Measurements from ENCODE around the gene MTCH1. TPM values are rescaled to one million over a fixed set of nuclear protein-coding genes. Genes with fewer than 3 reads are reported as not detected.

MTCH1 gene
- total RNA-seq, 2 experiments from 2014 or later: 131 TPM

DNA sequence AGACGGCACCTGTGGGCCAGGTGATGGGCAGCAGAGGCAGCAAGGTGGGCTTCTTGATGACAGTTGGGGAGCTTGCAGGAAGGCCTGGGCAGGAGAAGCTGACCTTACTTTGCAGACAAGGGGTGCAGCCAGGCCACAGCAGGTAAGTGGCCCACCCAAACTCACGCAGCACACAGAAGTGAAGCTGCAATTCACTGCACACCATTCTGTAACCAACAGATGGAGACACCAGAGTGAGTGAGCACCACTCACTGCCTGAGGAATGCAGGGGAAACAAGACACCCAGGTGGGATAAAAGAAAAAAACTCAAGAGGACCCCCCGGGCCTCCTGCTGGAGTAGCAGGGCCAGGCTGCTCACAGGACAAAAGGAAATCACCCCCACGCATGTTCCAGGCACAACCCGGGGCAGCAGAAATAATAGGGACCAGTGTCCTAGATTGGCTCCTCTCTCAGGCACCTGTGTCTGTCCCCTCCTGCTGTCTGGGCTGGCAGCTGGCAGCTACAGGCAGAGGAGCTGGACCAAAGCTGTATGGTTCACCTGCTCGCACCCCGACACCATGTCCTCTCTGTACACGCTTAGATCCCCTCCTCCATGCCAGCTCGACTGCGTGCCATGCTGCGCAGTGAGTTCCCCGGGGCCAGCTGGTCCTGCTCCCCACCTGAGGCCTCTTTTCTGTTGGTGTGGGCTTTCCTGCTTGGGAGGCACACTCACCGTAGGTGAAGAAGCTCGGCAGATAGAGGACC, 4.9 kb downstream of the MTCH1 start:
- Mint-ChIP-seq H3K4me3 (no peak overlapping the region), H3K36me3 (ENCODE audit: low read depth) (peaks cover 52% of the 10 kb centered on the region), H3K27ac (peak overlapping the region; percentile 5), H3K27me3 (no peaks in the 10 kb centered on the region), H3K4me1 (peaks cover 27% of the 10 kb centered on the region), H3K9me3 (no peaks in the 10 kb centered on the region)
- no peak for DNase-seq
- ChIA-PET POLR2A (interaction anchor here (1.5 to 3.4 kb wide), 2 partner anchors 25 to 37 kb away, joined by 4 to 15 read pairs; no protein-coding TSS in a partner anchor), CTCF (interaction anchor here (3.6 kb wide), 1 partner anchor 37 kb away, joined by 20 read pairs; no protein-coding TSS in a partner anchor)

DNA sequence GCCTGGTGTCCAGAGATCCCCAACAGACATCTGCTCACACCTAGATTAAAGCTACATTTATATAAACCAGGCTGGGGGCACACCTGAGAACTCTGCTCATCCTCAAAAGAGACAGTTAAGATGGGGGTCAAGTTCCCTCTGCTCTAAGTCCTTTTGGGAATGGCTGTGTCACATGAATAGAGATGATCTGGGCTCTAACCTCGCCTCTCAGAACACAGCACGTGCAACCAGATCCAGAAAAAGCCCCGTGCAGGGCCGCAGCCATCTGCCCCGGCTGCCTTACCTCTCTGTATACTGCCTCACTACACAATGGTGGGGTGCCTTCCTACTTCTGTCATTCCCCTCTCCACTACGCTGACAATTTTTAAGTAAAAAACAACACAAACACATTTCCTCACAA, 5.9 kb downstream of the MTCH1 start:
- POLR2A ChIA-PET: interaction anchor here (0.8 to 3.4 kb wide), 2 partner anchors 38 to 66 kb away, joined by 3 to 15 read pairs; no protein-coding TSS in a partner anchor
- Mint-ChIP-seq H3K4me1 (peaks cover 27% of the 10 kb centered on the region), H3K27ac (no peak overlapping the region), H3K4me3 (no peak overlapping the region), H3K27me3 (no peaks in the 10 kb centered on the region), H3K9me3 (no peaks in the 10 kb centered on the region), H3K36me3 (ENCODE audit: low read depth) (peaks cover 60% of the 10 kb centered on the region)
- CTCF ChIA-PET: interaction anchor here (1.6 to 3.6 kb wide), 2 partner anchors 38 to 95 kb away, joined by 10 to 20 read pairs; partner anchors contain the start of gene C6orf89
- DNase-seq: no peak

DNA sequence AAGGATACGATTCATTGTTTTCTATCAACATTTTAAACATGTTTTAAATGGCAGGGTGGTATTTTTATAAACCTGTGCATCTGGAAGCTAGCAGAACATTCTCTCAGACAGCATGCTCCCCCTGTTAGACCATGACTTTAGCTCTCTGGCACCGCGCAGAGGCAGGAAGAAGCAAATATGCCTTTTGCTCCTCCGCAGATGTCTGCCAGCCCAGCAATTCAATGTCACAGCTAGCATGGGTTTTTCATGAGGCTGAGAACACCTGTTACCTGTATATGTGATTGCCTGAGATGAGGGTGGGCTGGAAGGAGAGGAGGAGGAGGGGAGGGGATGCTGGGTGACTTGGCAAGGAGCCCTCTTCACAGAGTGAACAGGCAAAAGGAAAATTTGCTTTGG, 6.7 kb downstream of the MTCH1 start:
- DNase-seq: peak; percentile 45
- H3K36me3 Mint-ChIP-seq (ENCODE audit: low read depth): peaks cover 67% of the 10 kb centered on the region

DNA sequence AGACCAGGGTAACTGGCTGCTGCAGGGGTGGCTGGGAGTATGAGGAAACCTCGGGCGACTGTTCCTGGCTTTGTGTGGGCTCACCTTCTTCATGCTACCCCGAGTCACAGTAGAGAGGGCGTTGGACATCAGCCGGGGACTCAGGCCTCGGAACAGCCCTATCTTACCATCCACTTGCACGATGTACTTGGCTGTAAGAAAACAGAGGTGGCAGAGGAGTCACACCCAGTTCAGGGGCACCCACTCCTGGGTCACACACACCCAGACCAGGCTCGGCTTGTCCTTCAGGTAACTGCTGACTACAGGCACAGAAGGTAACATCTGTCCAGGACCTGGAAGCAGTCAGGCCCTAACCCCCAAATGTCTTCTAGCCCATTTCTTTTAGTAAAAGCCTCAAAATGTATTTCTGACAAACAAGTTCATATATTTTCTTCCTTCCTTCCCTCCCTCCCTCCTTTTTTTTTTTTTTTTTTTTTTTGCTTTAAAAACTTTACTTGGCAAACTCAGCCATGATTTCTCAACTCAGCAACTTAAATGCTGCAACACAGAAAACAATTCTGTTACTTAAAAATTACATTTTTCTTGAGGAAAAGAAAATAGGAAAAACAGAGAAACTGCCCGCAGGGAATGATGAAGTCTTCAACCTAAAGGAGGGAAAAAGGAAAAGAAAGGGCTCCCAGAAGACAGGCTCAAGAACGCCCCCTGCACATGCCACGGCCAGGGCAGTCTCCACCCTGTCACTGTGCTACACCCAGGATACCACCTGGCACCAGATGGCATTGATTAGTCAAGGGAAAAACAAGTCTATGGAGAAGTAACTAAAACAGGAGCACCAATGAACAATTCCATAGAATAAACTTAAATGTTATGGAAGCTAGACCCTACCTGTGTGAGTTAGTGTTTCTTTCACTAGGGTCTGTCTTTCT, 7.3 kb downstream of the MTCH1 start:
- DNase-seq: no peak
- H3K27ac Mint-ChIP-seq: no peak overlapping the region
- CTCF ChIA-PET: interaction anchor here (1.1 to 3.6 kb wide), 6 partner anchors 9 to 104 kb away, joined by 3 to 20 read pairs (median 6); partner anchors contain the start of genes C6orf89 and PPIL1
- POLR2A ChIA-PET: interaction anchor here (1.1 to 5.0 kb wide), 3 partner anchors 7 to 93 kb away, joined by 6 to 17 read pairs (median 15); partner anchors contain the start of genes C6orf89 and MTCH1
- H3K36me3 Mint-ChIP-seq (ENCODE audit: low read depth): peaks cover 73% of the 10 kb centered on the region
- H3K9me3 Mint-ChIP-seq: no peaks in the 10 kb centered on the region
- H3K27me3 Mint-ChIP-seq: no peaks in the 10 kb centered on the region
- no peak overlapping the region for H3K4me3 Mint-ChIP-seq
- H3K4me1 Mint-ChIP-seq: peaks cover 27% of the 10 kb centered on the region

More for the DNA sequence above, 6.7 kb downstream of the MTCH1 start:
- Mint-ChIP-seq H3K27ac (peak overlapping the region; percentile 18), H3K9me3 (no peaks in the 10 kb centered on the region), H3K4me3 (no peak overlapping the region), H3K27me3 (no peaks in the 10 kb centered on the region), H3K4me1 (peaks cover 27% of the 10 kb centered on the region)
- POLR2A ChIA-PET: interaction anchor here (0.8 to 3.4 kb wide), 3 partner anchors 39 to 94 kb away, joined by 3 to 15 read pairs (median 6); partner anchors contain the start of gene C6orf89
- CTCF ChIA-PET: interaction anchor here (1.1 to 3.6 kb wide), 3 partner anchors 39 to 99 kb away, joined by 3 to 20 read pairs (median 10); partner anchors contain the start of gene C6orf89

DNA sequence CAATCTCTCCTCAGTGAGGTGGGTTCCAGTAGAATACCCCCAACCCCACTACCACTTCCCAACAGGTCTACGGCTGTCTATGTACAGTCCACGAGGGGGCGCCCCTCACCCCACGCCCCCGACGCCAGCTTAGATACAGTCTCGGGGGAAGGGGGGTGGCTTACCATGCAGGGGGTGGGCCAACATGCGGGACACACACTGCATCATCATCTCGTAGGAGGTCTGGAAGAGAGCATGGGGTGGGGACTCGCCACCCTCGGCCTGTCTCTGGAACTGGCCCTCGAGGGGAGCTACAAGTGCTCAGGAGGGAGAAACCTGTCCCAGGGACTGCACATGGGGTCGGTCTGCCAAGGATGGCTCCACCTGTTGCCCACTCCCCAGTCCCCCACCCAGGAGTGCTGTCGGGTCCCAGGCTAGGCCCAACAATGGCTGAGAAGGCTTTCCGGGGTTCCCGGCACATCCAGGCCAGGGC, 8.5 kb downstream of the MTCH1 start:
- Mint-ChIP-seq H3K9me3 (no peaks in the 10 kb centered on the region), H3K4me1 (peaks cover 27% of the 10 kb centered on the region), H3K4me3 (no peak overlapping the region), H3K27me3 (no peaks in the 10 kb centered on the region), H3K27ac (no peak overlapping the region), H3K36me3 (ENCODE audit: low read depth) (peaks cover 84% of the 10 kb centered on the region)
- no peak for DNase-seq
- CTCF ChIA-PET: interaction anchor here (0.9 to 1.5 kb wide), 4 partner anchors 10 to 103 kb away, joined by 3 to 7 read pairs (median 4); partner anchors contain the start of gene PPIL1
- POLR2A ChIA-PET: interaction anchor here (5.0 kb wide), 1 partner anchor 9 kb away, joined by 17 read pairs; the partner anchor contains the start of gene MTCH1

DNA sequence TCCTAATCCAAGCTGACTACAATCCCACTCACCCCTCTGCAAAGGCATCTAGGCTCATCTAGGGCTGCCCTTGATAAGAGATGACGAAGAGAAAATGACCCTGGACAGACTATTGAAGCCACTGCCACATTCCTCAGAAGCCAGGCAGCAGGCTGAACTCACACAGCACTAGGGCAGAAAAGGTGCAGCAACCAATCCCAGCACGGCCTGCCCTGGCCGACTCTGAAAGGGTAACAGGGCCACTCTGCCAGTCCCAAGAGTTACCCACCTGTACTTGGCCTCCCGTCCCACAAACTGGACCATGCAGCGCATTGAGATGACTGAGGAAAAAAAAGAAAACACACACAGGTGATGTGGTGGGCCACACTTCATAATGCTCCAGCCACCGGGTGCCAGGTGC, 9.1 kb downstream of the MTCH1 start:
- Mint-ChIP-seq H3K4me3 (no peak overlapping the region), H3K27ac (no peak overlapping the region), H3K9me3 (no peaks in the 10 kb centered on the region), H3K4me1 (peaks cover 24% of the 10 kb centered on the region), H3K27me3 (no peaks in the 10 kb centered on the region), H3K36me3 (ENCODE audit: low read depth) (peaks cover 88% of the 10 kb centered on the region)
- no peak for DNase-seq
- ChIA-PET CTCF (interaction anchor here (1.5 to 2.1 kb wide), 2 partner anchors 41 kb away, joined by 7 to 11 read pairs; no protein-coding TSS in a partner anchor), POLR2A (interaction anchor here (1.2 to 5.0 kb wide), 2 partner anchors 9 to 30 kb away, joined by 3 to 17 read pairs; partner anchors contain the start of gene MTCH1)

DNA sequence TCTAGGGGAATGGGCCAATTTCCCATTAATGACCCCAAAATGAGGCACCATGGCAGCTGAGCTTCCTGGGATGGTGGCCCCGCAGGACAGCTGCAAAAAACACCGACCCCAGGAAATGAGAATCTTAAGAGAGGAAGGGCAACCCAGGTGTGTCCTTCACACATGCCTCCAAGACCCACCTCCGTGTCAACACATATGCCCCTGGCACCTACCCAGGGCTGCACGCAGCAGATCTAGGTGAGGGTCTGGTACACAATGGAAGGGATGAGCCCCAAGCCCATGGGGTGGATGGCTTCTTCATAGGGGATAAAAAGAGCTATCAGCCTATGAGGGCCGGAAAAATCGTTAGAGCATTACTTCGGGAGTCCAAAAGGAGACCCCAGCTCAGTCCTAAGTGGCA, 9.5 kb downstream of the MTCH1 start:
- no peak for DNase-seq
- H3K4me3 Mint-ChIP-seq: no peak overlapping the region
- H3K4me1 Mint-ChIP-seq: peaks cover 20% of the 10 kb centered on the region
- ChIA-PET POLR2A (interaction anchor here (1.2 to 5.0 kb wide), 2 partner anchors 10 to 31 kb away, joined by 3 to 17 read pairs; partner anchors contain the start of gene MTCH1), CTCF (interaction anchor here (0.9 to 2.1 kb wide), 2 partner anchors 13 to 41 kb away, joined by 3 to 11 read pairs; no protein-coding TSS in a partner anchor)
- no peaks in the 10 kb centered on the region for H3K9me3 Mint-ChIP-seq
- no peak overlapping the region for H3K27ac Mint-ChIP-seq
- H3K36me3 Mint-ChIP-seq (ENCODE audit: low read depth): peaks cover 88% of the 10 kb centered on the region
- H3K27me3 Mint-ChIP-seq: no peaks in the 10 kb centered on the region

DNA sequence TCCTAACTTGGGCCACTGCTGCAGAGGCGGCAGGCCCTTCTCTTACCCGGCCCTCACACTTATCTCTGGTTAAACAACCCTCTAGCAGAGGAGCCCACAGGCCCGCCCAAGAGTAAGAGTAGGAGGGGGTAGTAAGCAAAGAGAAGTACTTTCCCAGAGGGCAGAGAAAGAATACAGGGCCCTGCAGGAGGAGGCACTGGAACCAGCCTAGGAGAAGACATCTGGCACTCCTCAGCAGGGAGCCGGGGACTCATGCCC, 10.1 kb downstream of the MTCH1 start:
- H3K27me3 Mint-ChIP-seq: no peaks in the 10 kb centered on the region
- ChIA-PET CTCF (interaction anchor here (0.9 to 2.1 kb wide), 2 partner anchors 12 to 42 kb away, joined by 3 to 11 read pairs; no protein-coding TSS in a partner anchor), POLR2A (interaction anchor here (1.2 to 5.0 kb wide), 2 partner anchors 10 to 31 kb away, joined by 3 to 17 read pairs; partner anchors contain the start of gene MTCH1)
- H3K4me3 Mint-ChIP-seq: no peak overlapping the region
- H3K9me3 Mint-ChIP-seq: no peaks in the 10 kb centered on the region
- no peak overlapping the region for H3K27ac Mint-ChIP-seq
- no peak for DNase-seq
- peaks cover 91% of the 10 kb centered on the region for H3K36me3 Mint-ChIP-seq (ENCODE audit: low read depth)
- H3K4me1 Mint-ChIP-seq: peaks cover 17% of the 10 kb centered on the region

DNA sequence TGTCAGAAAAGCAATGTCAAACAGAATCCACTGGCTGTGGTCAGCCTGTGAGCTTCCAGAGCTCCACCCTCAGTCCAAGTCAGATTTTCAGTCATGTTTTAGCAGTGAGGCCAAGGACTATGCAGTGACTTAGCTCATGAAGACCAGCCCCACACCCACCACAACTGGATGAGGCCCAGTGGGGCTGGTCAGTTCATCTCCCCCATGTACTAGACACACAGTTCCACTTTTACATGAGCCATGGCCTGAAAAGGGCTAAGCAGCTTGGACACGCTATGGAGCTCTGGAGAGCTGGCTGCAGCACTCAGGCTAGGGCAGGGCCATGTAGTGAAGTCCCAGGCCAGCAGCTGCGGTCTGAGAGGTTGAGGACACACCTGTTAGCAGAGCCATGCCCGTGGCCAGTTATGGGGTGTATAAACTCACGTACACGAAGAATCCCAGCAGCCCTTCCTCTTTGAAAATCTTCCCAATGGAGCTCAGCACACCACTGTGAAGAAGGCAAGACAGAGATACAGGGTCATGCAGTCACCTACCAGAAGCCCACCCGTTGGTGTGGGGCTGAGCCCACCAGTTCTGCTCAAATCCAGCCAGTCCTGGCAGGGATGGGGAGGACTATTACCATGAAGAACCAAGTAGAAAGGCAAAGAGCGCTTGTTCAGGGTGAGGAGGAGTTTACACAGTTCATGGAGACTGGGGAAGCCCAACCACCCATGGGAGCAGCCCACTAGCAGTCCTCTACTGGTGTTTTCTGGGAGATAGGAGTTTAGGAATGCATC, 10.6 kb downstream of the MTCH1 start:
- Mint-ChIP-seq H3K9me3 (no peaks in the 10 kb centered on the region), H3K36me3 (ENCODE audit: low read depth) (peaks cover 89% of the 10 kb centered on the region), H3K27ac (no peak overlapping the region), H3K4me3 (no peak overlapping the region), H3K27me3 (no peaks in the 10 kb centered on the region), H3K4me1 (peaks cover 12% of the 10 kb centered on the region)
- ChIA-PET CTCF (interaction anchor here (0.9 to 2.1 kb wide), 2 partner anchors 12 to 43 kb away, joined by 3 to 11 read pairs; no protein-coding TSS in a partner anchor), POLR2A (interaction anchor here (1.2 to 5.0 kb wide), 2 partner anchors 11 to 32 kb away, joined by 3 to 17 read pairs; partner anchors contain the start of gene MTCH1)
- DNase-seq: no peak

DNA sequence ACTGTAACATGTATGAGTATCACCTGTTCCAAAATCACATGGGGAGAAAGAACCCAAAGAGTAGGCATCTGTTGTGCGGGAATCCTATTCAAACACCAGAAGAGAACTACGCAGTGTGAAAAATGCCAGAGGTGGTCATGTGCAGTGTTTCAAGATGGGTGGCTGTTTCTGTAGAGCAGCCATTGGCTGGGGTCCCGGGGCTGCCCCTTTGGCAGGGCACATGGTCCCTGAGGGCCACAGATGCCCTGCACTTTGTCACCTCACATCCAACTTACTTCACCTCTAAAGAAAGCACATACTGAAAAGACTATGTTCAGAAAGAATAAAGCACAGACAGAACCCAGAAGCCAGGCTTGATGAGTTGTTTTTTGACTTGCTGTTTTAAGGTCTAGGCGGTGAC, 12.3 kb downstream of the MTCH1 start:
- Mint-ChIP-seq H3K4me1 (peaks cover 3% of the 10 kb centered on the region), H3K27me3 (no peaks in the 10 kb centered on the region), H3K27ac (no peak overlapping the region), H3K9me3 (no peaks in the 10 kb centered on the region), H3K36me3 (ENCODE audit: low read depth) (peaks cover 93% of the 10 kb centered on the region), H3K4me3 (no peak overlapping the region)
- ChIA-PET POLR2A (interaction anchor here (5.0 kb wide), 1 partner anchor 12 kb away, joined by 17 read pairs; the partner anchor contains the start of gene MTCH1), CTCF (no interaction called here)
- no peak for DNase-seq

DNA sequence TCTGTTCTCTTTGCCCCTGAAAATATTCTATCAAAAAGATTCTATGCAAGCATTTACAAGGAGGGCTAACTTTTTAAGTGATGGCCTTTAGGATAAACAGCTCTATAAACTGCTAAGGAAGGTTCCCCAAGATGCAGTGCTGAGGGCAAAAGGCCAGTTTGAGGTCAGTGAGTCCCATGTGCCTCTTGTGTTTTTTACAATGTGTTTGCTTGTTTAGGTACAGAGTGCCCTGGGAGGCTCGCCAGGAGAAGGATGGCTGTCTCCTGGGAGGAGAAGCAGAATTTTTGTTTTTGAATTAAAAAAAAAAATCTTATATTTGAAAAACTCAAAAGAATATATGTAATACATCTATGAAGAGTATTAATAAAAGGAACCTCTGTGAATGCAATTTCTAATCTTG, 12.8 kb downstream of the MTCH1 start:
- Mint-ChIP-seq H3K27me3 (no peaks in the 10 kb centered on the region), H3K27ac (no peak overlapping the region), H3K4me1 (peaks cover 3% of the 10 kb centered on the region), H3K4me3 (no peak overlapping the region), H3K36me3 (ENCODE audit: low read depth) (peaks cover 94% of the 10 kb centered on the region), H3K9me3 (no peaks in the 10 kb centered on the region)
- DNase-seq: no peak
- POLR2A ChIA-PET: no interaction called here
- CTCF ChIA-PET: interaction anchor here (0.9 kb wide), 1 partner anchor 60 kb away, joined by 3 read pairs; no protein-coding TSS in a partner anchor
